GM19043 (cell line): ENCODE data around the gene RAX2.

ENCODE experiments used
- ATAC-seq: cut with Tn5 transposase; IDR thresholded peaks from one replicate; pipeline ENCODE4 v1.9.1; 2021; ENCODE audit warnings: low read depth; ENCODE audit not compliant: unreplicated experiment

The RAX2 gene

GRCh38 chr19:3733549-3734309, 38.3 kb downstream of the RAX2 start:
- ATAC-seq: no peak

DNA sequence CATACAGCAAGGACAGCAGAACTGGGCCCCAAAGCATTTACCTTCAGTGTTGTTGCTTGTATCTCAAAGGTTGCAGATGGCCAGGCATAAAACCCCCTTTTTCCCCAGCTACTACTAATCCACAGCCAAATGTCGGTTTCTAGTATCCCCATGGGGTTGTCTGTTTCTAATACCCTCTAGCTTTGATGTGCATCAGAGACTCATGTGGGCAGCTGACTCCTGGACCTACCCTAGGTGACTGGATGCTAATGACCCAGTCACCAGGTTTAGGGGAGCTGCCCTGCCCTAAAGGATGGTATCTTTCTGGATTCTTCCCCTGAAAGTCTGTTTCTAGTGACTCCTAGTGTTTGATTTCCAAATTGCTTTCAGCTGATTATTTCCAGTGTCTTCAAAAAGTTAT, 39.9 kb downstream of the RAX2 start:
- no peak for ATAC-seq

DNA sequence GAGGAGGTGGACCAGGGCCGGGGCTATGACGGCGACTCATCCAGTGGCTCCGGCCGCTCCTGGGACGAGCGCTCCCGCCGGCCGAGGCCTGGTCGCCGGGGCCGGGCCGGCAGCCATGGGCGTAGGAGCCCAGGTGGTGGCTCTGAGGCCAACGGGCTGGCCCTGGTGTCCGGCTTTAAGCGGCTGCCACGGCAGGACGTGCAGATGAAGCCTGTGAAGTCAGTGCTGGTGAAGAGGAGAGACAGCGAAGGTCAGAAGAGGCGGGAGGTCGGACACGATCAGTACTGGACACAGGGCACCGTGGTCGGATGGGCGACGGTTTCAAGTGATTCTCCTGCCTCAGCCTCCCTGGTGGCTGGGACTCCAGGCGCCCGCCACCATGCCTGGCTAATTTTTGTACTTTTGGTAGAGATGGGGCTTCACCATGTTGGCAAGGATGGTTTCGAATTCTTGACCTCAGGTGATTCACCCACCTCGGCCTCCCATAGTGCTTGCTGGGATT, 41.5 kb downstream of the RAX2 start:
- ATAC-seq: no peak

DNA sequence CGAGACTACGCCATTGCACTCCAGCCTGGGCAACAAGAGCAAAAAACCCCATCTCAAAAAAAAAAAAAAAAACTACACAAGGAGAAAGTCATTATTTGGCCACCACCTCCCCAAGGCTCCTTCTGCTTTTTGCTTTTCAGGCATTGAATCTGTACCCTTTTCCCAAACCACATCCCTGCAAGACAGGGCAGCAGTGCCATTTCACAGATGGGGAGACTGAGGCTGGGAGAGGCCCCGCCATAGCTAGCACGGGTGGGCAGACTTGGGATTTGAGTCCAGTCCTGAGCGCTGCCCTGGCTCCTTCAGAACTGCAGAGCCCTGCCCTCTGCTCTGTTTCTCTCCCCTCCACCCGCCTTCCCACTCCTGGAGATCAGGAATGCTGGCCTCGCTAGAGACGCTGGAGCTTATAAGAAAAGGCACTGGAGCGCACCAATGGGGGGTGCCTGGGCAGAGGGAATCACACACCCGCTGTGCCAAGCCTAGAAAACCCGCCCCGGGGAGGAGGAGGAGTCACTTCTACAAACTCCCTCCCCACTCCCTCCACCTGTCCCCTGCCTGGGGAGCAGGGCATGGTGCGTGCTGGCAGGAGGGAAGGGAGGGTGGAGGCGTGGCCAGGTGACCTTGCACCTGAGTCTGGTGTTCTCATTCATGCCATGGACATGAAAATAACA, 46.3 kb downstream of the RAX2 start:
- ATAC-seq: no peak

GRCh38 chr19:3725121-3725520, 46.9 kb downstream of the RAX2 start:
- ATAC-seq: no peak

- ATAC-seq: no peak
Observed at GRCh38 chr19:3723883-3724282, 48.1 kb downstream of the RAX2 start.

DNA sequence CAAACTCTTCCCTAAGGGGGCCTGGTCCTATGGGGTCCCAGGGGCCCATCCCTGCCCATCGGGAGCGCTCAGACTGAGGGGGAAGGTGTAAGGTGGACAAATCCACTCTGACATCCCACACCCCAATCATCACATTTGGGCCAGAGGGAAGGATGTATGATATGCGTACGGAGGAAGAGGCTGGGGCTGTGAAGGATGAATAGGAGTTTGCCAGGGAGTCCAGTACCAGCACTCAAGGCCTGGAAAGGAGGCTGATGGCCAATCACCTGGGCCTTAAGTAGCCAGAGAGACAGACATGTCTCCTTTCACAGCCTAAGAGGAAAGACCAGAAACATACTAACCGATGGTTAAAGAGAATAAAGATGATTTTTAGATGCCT, 48.9 kb downstream of the RAX2 start:
- no peak for ATAC-seq

GRCh38 chr19:3722443-3723109, 49.5 kb downstream of the RAX2 start:
- no peak for ATAC-seq

DNA sequence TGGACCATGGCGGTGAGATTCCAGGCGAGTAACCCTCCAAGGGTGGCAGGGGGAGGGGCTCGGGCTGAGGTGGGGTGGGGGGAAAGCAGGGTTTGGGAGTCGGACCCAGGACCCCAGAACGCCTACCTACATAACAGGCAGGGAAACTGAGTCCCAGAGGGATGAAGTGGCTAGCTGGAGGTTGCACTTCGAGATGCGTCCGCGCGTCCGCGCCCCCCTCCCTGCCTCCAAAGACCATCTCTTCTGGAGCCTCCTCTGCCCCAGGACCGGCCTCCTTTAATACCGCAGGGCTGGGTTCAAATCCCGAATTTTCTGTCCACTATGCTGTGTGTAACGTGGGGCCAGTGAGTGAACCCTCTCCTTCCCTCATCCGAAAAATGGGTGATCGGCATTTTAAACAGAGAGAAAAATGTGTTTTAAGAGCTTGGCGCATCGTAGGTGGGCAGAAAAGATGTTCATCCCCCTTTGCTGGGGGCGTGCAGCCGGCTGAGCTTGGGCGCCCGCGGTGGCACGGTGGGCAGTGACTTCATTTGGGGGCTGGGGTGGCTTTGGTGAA, 50.1 kb downstream of the RAX2 start:
- no peak for ATAC-seq

DNA sequence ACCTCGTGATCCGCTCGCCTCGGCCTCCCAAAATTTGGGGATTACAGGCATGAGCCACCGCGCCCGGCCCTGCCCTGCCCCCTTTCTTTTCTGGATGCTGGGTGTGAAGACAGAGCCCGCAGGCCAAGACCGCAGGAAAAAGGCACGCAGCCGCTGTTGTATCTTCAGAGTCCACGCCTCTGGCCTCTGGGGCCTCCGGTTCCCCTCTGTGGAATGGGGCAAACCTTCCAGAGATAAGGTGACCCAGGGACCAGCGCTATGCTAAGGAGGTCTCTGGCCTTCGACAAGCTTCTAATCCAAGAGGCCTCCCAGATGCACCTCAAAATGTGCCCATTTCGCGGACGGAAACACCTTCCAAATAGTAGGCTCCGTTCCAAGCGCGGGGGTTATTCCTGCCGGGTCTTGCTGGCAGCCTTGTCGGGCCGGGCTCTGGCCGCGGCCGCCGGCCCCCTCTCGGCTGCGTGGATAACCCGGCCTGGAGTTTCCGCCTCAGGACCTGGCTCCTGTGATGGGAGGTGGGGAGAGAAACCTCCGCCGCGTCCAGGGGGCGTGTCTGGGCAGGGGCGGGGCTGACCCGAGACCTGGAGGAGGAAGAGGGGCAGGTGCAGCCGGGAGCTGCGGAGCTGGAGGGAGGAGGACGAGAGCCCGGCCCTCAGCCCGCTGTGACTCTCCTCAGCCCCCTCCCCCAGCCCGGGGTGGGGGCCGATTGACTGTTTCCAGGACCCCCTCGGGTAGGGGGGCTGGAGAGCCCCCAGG, 50.7 kb downstream of the RAX2 start:
- ATAC-seq: no peak

GRCh38 chr19:3720349-3720917, 51.6 kb downstream of the RAX2 start:
- ATAC-seq: no peak

GRCh38 chr19:3719868-3720267, 52.2 kb downstream of the RAX2 start:
- ATAC-seq: no peak
